Caco-2 (cell line): ENCODE data around the gene ZBTB16. TPM values are rescaled to one million over a fixed set of nuclear protein-coding genes. Genes with fewer than 3 reads are reported as not detected.

Experiments
- BruUV-seq: library from RNA; stranded (reverse); fragments of 400-500 nt; replicated peaks from 2 replicates; lab custom pipeline; 2021; lab: Mats Ljungman, UMichigan
- CTCF ChIA-PET: fragments of 300-600 bp; sonication (Branson Sonifier 250); formaldehyde crosslinking; loops from one replicate; lab custom pipeline; 2022; ENCODE audit warnings: antibody characterized with exemption; lab: Charles Lee
- POLR2A ChIA-PET: fragments of 300-600 bp; sonication (Branson Sonifier 250); formaldehyde crosslinking; loops from one replicate; lab custom pipeline; 2022; ENCODE audit warnings: antibody characterized with exemption; lab: Charles Lee
- DNase-seq, 2 experiments: peaks; one replicate each; pipeline versions ENCODE4 v3.0.0 to v3.0.0-alpha.2; 2020 to 2022
- H3K27me3 ChIP-seq: replicated peaks from 2 replicates; pipeline ENCODE4 v1.6.0; 2011; ENCODE audit warnings: low read length; ENCODE audit not compliant: control insufficient read depth, insufficient read depth
- H3K36me3 ChIP-seq: 2 replicates; pipeline ENCODE4 v1.5.1; 2011; ENCODE audit warnings: low read length; ENCODE audit not compliant: control insufficient read depth, insufficient read depth
- H3K4me1 ChIP-seq: fragments of 250-450 bp; sonication (Bioruptor Pico); 2 replicates; pipeline ENCODE4 v1.5.1; 2020; ENCODE audit warnings: mild to moderate bottlenecking
- H3K4me3 ChIP-seq: 2 replicates; pipeline ENCODE4 v1.5.1; 2011; ENCODE audit warnings: low read depth, mild to moderate bottlenecking, control low read depth, low read length
- H3K9me3 ChIP-seq: fragments of 250-450 bp; sonication (Bioruptor Pico); 2 replicates; pipeline ENCODE4 v1.5.1; 2020; ENCODE audit warnings: mild to moderate bottlenecking, moderate library complexity
- H3K27ac Mint-ChIP-seq: one replicate; pipeline ENCODE4 v1.8.0; 2022; ENCODE audit warnings: mixed read lengths; ENCODE audit not compliant: unreplicated experiment
- H3K27me3 Mint-ChIP-seq: one replicate; pipeline ENCODE4 v1.8.0; 2022; ENCODE audit warnings: mixed read lengths; ENCODE audit not compliant: insufficient read depth, unreplicated experiment
- H3K36me3 Mint-ChIP-seq: one replicate; pipeline ENCODE4 v1.8.0; 2022; ENCODE audit warnings: mild to moderate bottlenecking, mixed read lengths; ENCODE audit not compliant: insufficient read depth, unreplicated experiment
- H3K4me1 Mint-ChIP-seq: one replicate; pipeline ENCODE4 v1.8.0; 2022; ENCODE audit warnings: low read depth, mixed read lengths; ENCODE audit not compliant: unreplicated experiment
- H3K4me3 Mint-ChIP-seq: one replicate; pipeline ENCODE4 v1.8.0; 2022; ENCODE audit warnings: mild to moderate bottlenecking, moderate library complexity, mixed read lengths; ENCODE audit not compliant: unreplicated experiment
- H3K9me3 Mint-ChIP-seq: one replicate; pipeline ENCODE4 v1.8.0; 2022; ENCODE audit warnings: mixed read lengths; ENCODE audit not compliant: unreplicated experiment
- CTCF ChIP-seq, 2 experiments: fragments of 200-600 bp in 1 of 2; IDR thresholded peaks; 1 replicate in 1 of 2; 2 replicates in 1 of 2; pipeline versions ENCODE4 v1.5.1 to v1.8.0; 2011 to 2022; ENCODE audit warnings: antibody characterized with exemption in 1 of 2, control low read depth in 1 of 2, inconsistent platforms in 1 of 2, low read depth in 1 of 2, low read length in 1 of 2, mild to moderate bottlenecking in 1 of 2, moderate library complexity in 1 of 2; ENCODE audit not compliant: insufficient read depth in 1 of 2, severe bottlenecking in 1 of 2, unreplicated experiment in 1 of 2
- intact Hi-C: fragments of 100-400 bp; cut with micrococcal nuclease; formaldehyde crosslinking; loops from one replicate; pipeline ENCODE4 v1.10.0; 2022; ENCODE audit not compliant: unreplicated experiment
- total RNA-seq: library from RNA; stranded (reverse); gene quantifications from 2 replicates; pipeline ENCODE4 v1.2.3, GENCODE V29; 2022

Gene ZBTB16
- total RNA-seq, 1 experiment from 2014 or later: 12.7 TPM

- Histone ChIP-seq H3K36me3 (no peaks in the 10 kb centered on the region), H3K4me3 (no peak overlapping the region), H3K4me1 (no peaks in the 10 kb centered on the region), H3K27me3 (no peaks in the 10 kb centered on the region), H3K9me3 (no peaks in the 10 kb centered on the region)
- ChIA-PET POLR2A (no interaction called here), CTCF (no interaction called here)
- no peak for TF ChIP-seq CTCF (IDR thresholded peaks at IDR 0.05; ENCODE audit: insufficient read depth in 1 of 2, low read depth in 1 of 2, low read length in 1 of 2, severe bottlenecking in 1 of 2, unreplicated experiment in 1 of 2)
- intact Hi-C loops: no loop called here
- H3K4me1 Mint-ChIP-seq: no peaks in the 10 kb centered on the region
- H3K36me3 Mint-ChIP-seq: no peaks in the 10 kb centered on the region
- no TSS peak for BruUV-seq
- no peaks in the 10 kb centered on the region for H3K9me3 Mint-ChIP-seq
- no peak overlapping the region for H3K27ac Mint-ChIP-seq
- H3K4me3 Mint-ChIP-seq: no peak overlapping the region
- H3K27me3 Mint-ChIP-seq: peaks cover 5% of the 10 kb centered on the region
- DNase-seq: no peak
Observed at GRCh38 chr11:114017723-114018122, 41.8 kb upstream of the ZBTB16 start.

- H3K27me3 ChIP-seq: no peaks in the 10 kb centered on the region
- intact Hi-C loops: no loop called here
- H3K9me3 ChIP-seq: no peaks in the 10 kb centered on the region
- H3K27me3 Mint-ChIP-seq: peaks cover 3% of the 10 kb centered on the region
- H3K4me3 ChIP-seq: no peak overlapping the region
- DNase-seq: no peak
- no peaks in the 10 kb centered on the region for H3K9me3 Mint-ChIP-seq
- H3K36me3 Mint-ChIP-seq: no peaks in the 10 kb centered on the region
- CTCF ChIA-PET: interaction anchor here (1.0 kb wide), 1 partner anchor 242 kb away, joined by 3 read pairs; no protein-coding TSS in a partner anchor
- H3K4me1 Mint-ChIP-seq: no peaks in the 10 kb centered on the region
- H3K4me3 Mint-ChIP-seq: no peak overlapping the region
- no peak overlapping the region for H3K27ac Mint-ChIP-seq
- no peaks in the 10 kb centered on the region for H3K4me1 ChIP-seq
- no peak for TF ChIP-seq CTCF (IDR thresholded peaks at IDR 0.05; ENCODE audit: insufficient read depth in 1 of 2, low read depth in 1 of 2, low read length in 1 of 2, severe bottlenecking in 1 of 2, unreplicated experiment in 1 of 2)
- H3K36me3 ChIP-seq: no peaks in the 10 kb centered on the region
- POLR2A ChIA-PET: no interaction called here
- no TSS peak for BruUV-seq
Observed at GRCh38 chr11:114019046-114019445, 40.5 kb upstream of the ZBTB16 start.

GRCh38 chr11:114019574-114019973 is 39.9 kb upstream of the ZBTB16 start:
- intact Hi-C loops: no loop called here
- ChIA-PET POLR2A (no interaction called here), CTCF (interaction anchor here (1.0 kb wide), 1 partner anchor 242 kb away, joined by 3 read pairs; no protein-coding TSS in a partner anchor)
- Histone ChIP-seq H3K36me3 (no peaks in the 10 kb centered on the region), H3K4me1 (no peaks in the 10 kb centered on the region), H3K4me3 (no peak overlapping the region), H3K9me3 (no peaks in the 10 kb centered on the region), H3K27me3 (no peaks in the 10 kb centered on the region)
- no peaks in the 10 kb centered on the region for H3K36me3 Mint-ChIP-seq
- no TSS peak for BruUV-seq
- no peak for DNase-seq
- H3K4me1 Mint-ChIP-seq: no peaks in the 10 kb centered on the region
- no peak overlapping the region for H3K27ac Mint-ChIP-seq
- H3K27me3 Mint-ChIP-seq: peaks cover 1% of the 10 kb centered on the region
- H3K9me3 Mint-ChIP-seq: no peaks in the 10 kb centered on the region
- H3K4me3 Mint-ChIP-seq: no peak overlapping the region
- no peak for TF ChIP-seq CTCF (IDR thresholded peaks at IDR 0.05; ENCODE audit: insufficient read depth in 1 of 2, low read depth in 1 of 2, low read length in 1 of 2, severe bottlenecking in 1 of 2, unreplicated experiment in 1 of 2)
